Neural cell (in vitro differentiated cells): Measurements from ENCODE around the gene COL28A1. TPM values are rescaled to one million over a fixed set of nuclear protein-coding genes. Genes with fewer than 3 reads are reported as not detected.

Experiments
- H2AFZ ChIP-seq: fragments of 200-600, 300-800 bp; sonication (generic), shearing (Covaris generic); 2 replicates; pipeline ENCODE4 v1.6.0; 2014; ENCODE audit warnings: low read depth, mild to moderate bottlenecking, antibody characterized with exemption, low read length, moderate library complexity
- H3F3A ChIP-seq: fragments of 200-600 bp; shearing (Covaris generic); 2 replicates; pipeline ENCODE4 v1.6.1; 2016; ENCODE audit warnings: mild to moderate bottlenecking, moderate library complexity, mixed read lengths, antibody characterized with exemption, low read length; ENCODE audit not compliant: insufficient read depth, poor library complexity, severe bottlenecking
- H3K27ac ChIP-seq: fragments of 200-600, 300-800 bp; sonication (generic), shearing (Covaris generic); 2 replicates; pipeline ENCODE4 v1.5.1; 2014; ENCODE audit warnings: mild to moderate bottlenecking, low read length, moderate library complexity
- H3K27me3 ChIP-seq: fragments of 300-800, 200-600 bp; sonication (generic), shearing (Covaris generic); 2 replicates; pipeline ENCODE4 v1.6.0; 2014; ENCODE audit warnings: mild to moderate bottlenecking, low read depth, low read length, moderate library complexity; ENCODE audit not compliant: insufficient read depth
- H3K36me3 ChIP-seq: fragments of 300-800, 200-600 bp; sonication (generic), shearing (Covaris generic); 2 replicates; pipeline ENCODE4 v1.5.1; 2014; ENCODE audit warnings: mild to moderate bottlenecking, antibody characterized with exemption, low read length, moderate library complexity; ENCODE audit not compliant: insufficient read depth
- H3K4me2 ChIP-seq: fragments of 300-800, 200-600 bp; sonication (generic), shearing (Covaris generic); 2 replicates; pipeline ENCODE4 v1.6.0; 2014; ENCODE audit warnings: mild to moderate bottlenecking, low read length
- H3K4me3 ChIP-seq: fragments of 300-800, 200-600 bp; sonication (generic), shearing (Covaris generic); 2 replicates; pipeline ENCODE4 v1.5.1; 2014; ENCODE audit warnings: mild to moderate bottlenecking, low read length, moderate library complexity
- H3K79me2 ChIP-seq: fragments of 200-600 bp; shearing (Covaris generic); replicated peaks from 2 replicates; pipeline ENCODE4 v1.6.0; 2014; ENCODE audit warnings: mild to moderate bottlenecking, low read length, moderate library complexity; ENCODE audit not compliant: insufficient read depth
- H3K9ac ChIP-seq: fragments of 300-800, 200-600 bp; sonication (generic), shearing (Covaris generic); 2 replicates; pipeline ENCODE4 v1.6.1; 2016; ENCODE audit warnings: mild to moderate bottlenecking, low read length, mixed read lengths
- H3K9me2 ChIP-seq: fragments of 200-600 bp; shearing (Covaris generic); 2 replicates; pipeline ENCODE4 v1.6.1; 2016; ENCODE audit warnings: mild to moderate bottlenecking, low read length, mixed read lengths; ENCODE audit not compliant: insufficient read depth
- H3K9me3 ChIP-seq: fragments of 200-600, 300-800 bp; sonication (generic), shearing (Covaris generic); 2 replicates; pipeline ENCODE4 v1.6.1; 2016; ENCODE audit warnings: mild to moderate bottlenecking, mixed run types, low read length, moderate library complexity, mixed read lengths
- H4K20me1 ChIP-seq: fragments of 200-600 bp; shearing (Covaris generic); 2 replicates; pipeline ENCODE4 v1.6.1; 2016; ENCODE audit warnings: mild to moderate bottlenecking, mixed run types; ENCODE audit not compliant: insufficient read depth
- EP300 ChIP-seq: fragments of 450-650 bp; conservative IDR thresholded peaks from 2 replicates; pipeline ENCODE4 v1.6.1; 2014; ENCODE audit warnings: antibody characterized with exemption, mild to moderate bottlenecking, moderate library complexity; ENCODE audit not compliant: poor library complexity, severe bottlenecking
- EZH2 ChIP-seq: fragments of 200-600, 300-800 bp; shearing (Covaris generic), sonication (generic); IDR thresholded peaks from 2 replicates; pipeline ENCODE4 v1.6.1; 2014; ENCODE audit warnings: antibody characterized with exemption, low read length, borderline replicate concordance, mild to moderate bottlenecking; ENCODE audit not compliant: insufficient read depth, poor library complexity, severe bottlenecking
- MXI1 ChIP-seq: fragments of 450-650 bp; conservative IDR thresholded peaks from 2 replicates; pipeline ENCODE4 v1.6.1; 2014; ENCODE audit warnings: antibody characterized with exemption, mild to moderate bottlenecking; ENCODE audit not compliant: poor library complexity, severe bottlenecking
- POLR2AphosphoS5 ChIP-seq: IDR thresholded peaks from 2 replicates; pipeline ENCODE4 v1.6.1; 2012
- RAD21 ChIP-seq: fragments of 450-650 bp; conservative IDR thresholded peaks from 2 replicates; pipeline ENCODE4 v1.6.1; 2014; ENCODE audit warnings: antibody characterized with exemption, mild to moderate bottlenecking, moderate library complexity
- SMC3 ChIP-seq: fragments of 450-650 bp; conservative IDR thresholded peaks from 2 replicates; pipeline ENCODE4 v1.6.1; 2014; ENCODE audit warnings: antibody characterized with exemption, mild to moderate bottlenecking, moderate library complexity; ENCODE audit not compliant: poor library complexity
- TAF1 ChIP-seq: IDR thresholded peaks from 2 replicates; pipeline ENCODE4 v1.6.1; 2012; ENCODE audit warnings: low read depth
- polyA plus RNA-seq: library from polyadenylated mRNA; depleted of rRNA; stranded (reverse); fragments of >200 nt; gene quantifications from 2 replicates; pipeline ENCODE4 v1.2.3, GENCODE V29; 2014
- TF ChIP-seq, protein P1 (sequence below): fragments of 450-650 bp; IDR thresholded peaks from 2 replicates; pipeline ENCODE4 v1.5.1; 2014; ENCODE audit warnings: antibody characterized with exemption, mild to moderate bottlenecking, moderate library complexity; ENCODE audit not compliant: poor library complexity, severe bottlenecking
- TF ChIP-seq, protein P2 (sequence below): IDR thresholded peaks from 2 replicates; pipeline ENCODE4 v1.6.1; 2012; ENCODE audit warnings: borderline replicate concordance

Gene COL28A1
- polyA plus RNA-seq, 1 donor from 2014 or later: 1.0 TPM

- no peaks in the 10 kb centered on the region for H3K27me3 ChIP-seq
- H3K4me2 ChIP-seq: no peak overlapping the region
- no peak overlapping the region for H3K27ac ChIP-seq
- peaks cover 4% of the 10 kb centered on the region for H3K79me2 ChIP-seq
- H3K36me3 ChIP-seq: no peaks in the 10 kb centered on the region
- no peak overlapping the region for H2AFZ ChIP-seq
- no peak overlapping the region for H3K9ac ChIP-seq
- H3F3A ChIP-seq: no peaks in the 10 kb centered on the region
- H4K20me1 ChIP-seq: no peaks in the 10 kb centered on the region
- H3K4me3 ChIP-seq: no peak overlapping the region
- no peaks in the 10 kb centered on the region for H3K9me3 ChIP-seq
- TF ChIP-seq POLR2AphosphoS5 (no peak), TAF1 (no peak), EP300 (no peak), MXI1 (no peak), SMC3 (no peak), EZH2 (no peak), RAD21 (no peak)
- TF ChIP-seq, protein P1, sequence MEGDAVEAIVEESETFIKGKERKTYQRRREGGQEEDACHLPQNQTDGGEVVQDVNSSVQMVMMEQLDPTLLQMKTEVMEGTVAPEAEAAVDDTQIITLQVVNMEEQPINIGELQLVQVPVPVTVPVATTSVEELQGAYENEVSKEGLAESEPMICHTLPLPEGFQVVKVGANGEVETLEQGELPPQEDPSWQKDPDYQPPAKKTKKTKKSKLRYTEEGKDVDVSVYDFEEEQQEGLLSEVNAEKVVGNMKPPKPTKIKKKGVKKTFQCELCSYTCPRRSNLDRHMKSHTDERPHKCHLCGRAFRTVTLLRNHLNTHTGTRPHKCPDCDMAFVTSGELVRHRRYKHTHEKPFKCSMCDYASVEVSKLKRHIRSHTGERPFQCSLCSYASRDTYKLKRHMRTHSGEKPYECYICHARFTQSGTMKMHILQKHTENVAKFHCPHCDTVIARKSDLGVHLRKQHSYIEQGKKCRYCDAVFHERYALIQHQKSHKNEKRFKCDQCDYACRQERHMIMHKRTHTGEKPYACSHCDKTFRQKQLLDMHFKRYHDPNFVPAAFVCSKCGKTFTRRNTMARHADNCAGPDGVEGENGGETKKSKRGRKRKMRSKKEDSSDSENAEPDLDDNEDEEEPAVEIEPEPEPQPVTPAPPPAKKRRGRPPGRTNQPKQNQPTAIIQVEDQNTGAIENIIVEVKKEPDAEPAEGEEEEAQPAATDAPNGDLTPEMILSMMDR: no peak
- TF ChIP-seq, protein P2, sequence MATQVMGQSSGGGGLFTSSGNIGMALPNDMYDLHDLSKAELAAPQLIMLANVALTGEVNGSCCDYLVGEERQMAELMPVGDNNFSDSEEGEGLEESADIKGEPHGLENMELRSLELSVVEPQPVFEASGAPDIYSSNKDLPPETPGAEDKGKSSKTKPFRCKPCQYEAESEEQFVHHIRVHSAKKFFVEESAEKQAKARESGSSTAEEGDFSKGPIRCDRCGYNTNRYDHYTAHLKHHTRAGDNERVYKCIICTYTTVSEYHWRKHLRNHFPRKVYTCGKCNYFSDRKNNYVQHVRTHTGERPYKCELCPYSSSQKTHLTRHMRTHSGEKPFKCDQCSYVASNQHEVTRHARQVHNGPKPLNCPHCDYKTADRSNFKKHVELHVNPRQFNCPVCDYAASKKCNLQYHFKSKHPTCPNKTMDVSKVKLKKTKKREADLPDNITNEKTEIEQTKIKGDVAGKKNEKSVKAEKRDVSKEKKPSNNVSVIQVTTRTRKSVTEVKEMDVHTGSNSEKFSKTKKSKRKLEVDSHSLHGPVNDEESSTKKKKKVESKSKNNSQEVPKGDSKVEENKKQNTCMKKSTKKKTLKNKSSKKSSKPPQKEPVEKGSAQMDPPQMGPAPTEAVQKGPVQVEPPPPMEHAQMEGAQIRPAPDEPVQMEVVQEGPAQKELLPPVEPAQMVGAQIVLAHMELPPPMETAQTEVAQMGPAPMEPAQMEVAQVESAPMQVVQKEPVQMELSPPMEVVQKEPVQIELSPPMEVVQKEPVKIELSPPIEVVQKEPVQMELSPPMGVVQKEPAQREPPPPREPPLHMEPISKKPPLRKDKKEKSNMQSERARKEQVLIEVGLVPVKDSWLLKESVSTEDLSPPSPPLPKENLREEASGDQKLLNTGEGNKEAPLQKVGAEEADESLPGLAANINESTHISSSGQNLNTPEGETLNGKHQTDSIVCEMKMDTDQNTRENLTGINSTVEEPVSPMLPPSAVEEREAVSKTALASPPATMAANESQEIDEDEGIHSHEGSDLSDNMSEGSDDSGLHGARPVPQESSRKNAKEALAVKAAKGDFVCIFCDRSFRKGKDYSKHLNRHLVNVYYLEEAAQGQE: no peak
- no peaks in the 10 kb centered on the region for H3K9me2 ChIP-seq
These were observed 44.0 kb upstream of the COL28A1 start for GRCh38 chr7:7579638-7580037.

DNA sequence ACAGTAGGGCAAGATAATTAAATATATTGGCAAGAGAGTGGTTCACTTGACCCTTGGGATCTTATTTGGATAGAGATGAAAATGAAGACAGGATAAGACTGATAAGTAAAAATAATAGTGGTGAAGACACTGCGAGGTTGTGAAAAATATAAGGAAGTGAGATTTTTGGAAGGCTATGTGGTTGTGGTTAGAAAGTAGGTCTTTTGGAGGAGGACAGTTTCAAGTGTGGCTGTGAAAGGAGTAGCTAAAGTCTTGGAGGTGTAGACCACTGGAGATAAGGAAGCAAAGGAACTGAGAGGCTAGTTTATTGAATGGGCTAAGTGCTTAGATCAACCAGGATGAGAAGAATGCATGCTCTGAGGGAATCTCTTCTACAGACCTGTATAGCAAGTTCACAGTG lies 42.2 kb upstream of the COL28A1 start:
- TF ChIP-seq TAF1 (no peak), POLR2AphosphoS5 (no peak), EZH2 (no peak), SMC3 (no peak), MXI1 (no peak), EP300 (no peak), RAD21 (no peak)
- TF ChIP-seq, protein P1: no peak
- TF ChIP-seq, protein P2: no peak
- H2AFZ ChIP-seq: no peak overlapping the region

More for the DNA sequence above, 42.2 kb upstream of the COL28A1 start:
- Histone ChIP-seq H3K4me2 (no peak overlapping the region), H4K20me1 (no peaks in the 10 kb centered on the region), H3K79me2 (peaks cover 10% of the 10 kb centered on the region), H3K36me3 (no peaks in the 10 kb centered on the region), H3K9me2 (no peaks in the 10 kb centered on the region), H3K27ac (no peak overlapping the region), H3K27me3 (no peaks in the 10 kb centered on the region), H3K9ac (no peak overlapping the region), H3K9me3 (no peaks in the 10 kb centered on the region), H3F3A (no peaks in the 10 kb centered on the region), H3K4me3 (no peak overlapping the region)
